ENCODE measurements around the gene OR10G6. TPM values are rescaled to one million over a fixed set of nuclear protein-coding genes. Genes with fewer than 3 reads are reported as not detected.
"Not testable (repeated sequence)": the region's sequence is repeated elsewhere in the genome, so short reads cannot be mapped to it uniquely, and the experiment has no call there.

OR10G6 gene
- polyA plus RNA-seq = not detected
- long read RNA-seq, donor 1 = 0 reads
- long read RNA-seq, donor 2 = 0 reads
- long read RNA-seq, donor 3 = 0 reads
- long read RNA-seq, donor 4 = 0 reads
- long read RNA-seq, donor 5 = 0 reads
- long read RNA-seq, donor 6 = 0 reads
- long read RNA-seq, donor 7 = 0 reads
- long read RNA-seq, donor 8 = 0 reads
- long read RNA-seq, donor 9 = 0 reads
- long read RNA-seq, donor 10 = 0 reads

- no peaks in the 10 kb centered on the region for H3K36me3 ChIP-seq (ENCODE audit: control insufficient read depth in 3 of 3, insufficient read depth in 2 of 3, low read depth in 1 of 3, low read length in 3 of 3)
- no peaks in the 10 kb centered on the region for H3K9me3 ChIP-seq (ENCODE audit: control insufficient read depth in 2 of 2, insufficient read depth in 1 of 2, low read depth in 1 of 2, low read length in 1 of 2)
- no peak within 1 kb of the TSS for H3K27ac ChIP-seq (ENCODE audit: low read depth in 1 of 3, low read length in 2 of 3)
- DNase-seq = no peak
- FAIRE-seq = no peak
- H3K4me1 ChIP-seq (ENCODE audit: control insufficient read depth in 3 of 3, insufficient read depth in 2 of 3, low read depth in 1 of 3, low read length in 2 of 3) = no peaks in the 10 kb centered on the region
- WGBS, 3 donors = 52 to 80% (median 69%) methylated on average over 1 of the region's 1 CpG
- H3K27me3 ChIP-seq (ENCODE audit: control insufficient read depth in 3 of 3, insufficient read depth in 3 of 3, low read length in 3 of 3) = no peaks in the 10 kb centered on the region
- no peak within 1 kb of the TSS for H3K4me3 ChIP-seq (ENCODE audit: low read depth in 1 of 3, low read length in 3 of 3)
Observed at GRCh38 chr11:123995119-123995518, at the start of gene OR10G6. TSS of gene OR10G6 (minus strand) at chr11:123995161. CDS start at chr11:123995161, 0 bp downstream.

GRCh38 chr11:124043420-124043819 is 48.5 kb upstream of the OR10G6 start:
- H3K36me3 ChIP-seq (ENCODE audit: control insufficient read depth in 3 of 3, insufficient read depth in 2 of 3, low read depth in 1 of 3, low read length in 3 of 3) = no peaks in the 10 kb centered on the region
- 72 to 77% (median 72%) methylated on average over 4 of the region's 4 CpGs for WGBS, 3 donors
- FAIRE-seq (no peak), DNase-seq (no peak)
- H3K4me1 ChIP-seq (ENCODE audit: control insufficient read depth in 3 of 3, insufficient read depth in 2 of 3, low read depth in 1 of 3, low read length in 2 of 3) = no peaks in the 10 kb centered on the region
- H3K4me3 ChIP-seq (ENCODE audit: low read depth in 1 of 3, low read length in 3 of 3) = no peak overlapping the region
- no peaks in the 10 kb centered on the region for H3K27me3 ChIP-seq (ENCODE audit: control insufficient read depth in 3 of 3, insufficient read depth in 3 of 3, low read length in 3 of 3)
- no peaks in the 10 kb centered on the region for H3K9me3 ChIP-seq (ENCODE audit: control insufficient read depth in 2 of 2, insufficient read depth in 1 of 2, low read depth in 1 of 2, low read length in 1 of 2)
- H3K27ac ChIP-seq (ENCODE audit: low read depth in 1 of 3, low read length in 2 of 3) = no peak overlapping the region

GRCh38 chr11:124041254-124041653 is 46.3 kb upstream of the OR10G6 start, which contains the start of gene OR10G7:
TSS of gene OR10G7 (minus strand) at chr11:124041325. CDS start at chr11:124039001, 2,324 bp downstream.
- no peak for DNase-seq
- no peak for FAIRE-seq

GRCh38 chr11:124039557-124039956 is 44.6 kb upstream of the OR10G6 start:
- WGBS, 3 donors = 81 to 85% (median 81%) methylated on average over 9 of the region's 9 CpGs
- FAIRE-seq = no peak
- Histone ChIP-seq H3K27me3 (ENCODE audit: control insufficient read depth in 3 of 3, insufficient read depth in 3 of 3, low read length in 3 of 3) (no peaks in the 10 kb centered on the region), H3K9me3 (ENCODE audit: control insufficient read depth in 2 of 2, insufficient read depth in 1 of 2, low read depth in 1 of 2, low read length in 1 of 2) (no peaks in the 10 kb centered on the region), H3K4me1 (ENCODE audit: control insufficient read depth in 3 of 3, insufficient read depth in 2 of 3, low read depth in 1 of 3, low read length in 2 of 3) (no peaks in the 10 kb centered on the region), H3K36me3 (ENCODE audit: control insufficient read depth in 3 of 3, insufficient read depth in 2 of 3, low read depth in 1 of 3, low read length in 3 of 3) (no peaks in the 10 kb centered on the region), H3K4me3 (ENCODE audit: low read depth in 1 of 3, low read length in 3 of 3) (no peak overlapping the region), H3K27ac (ENCODE audit: low read depth in 1 of 3, low read length in 2 of 3) (no peak overlapping the region)
- DNase-seq = no peak

More at GRCh38 chr11:124041254-124041653, 46.3 kb upstream of the OR10G6 start, which contains the start of gene OR10G7:
- H3K36me3 ChIP-seq (ENCODE audit: control insufficient read depth in 3 of 3, insufficient read depth in 2 of 3, low read depth in 1 of 3, low read length in 3 of 3) = no peaks in the 10 kb centered on the region
- no peaks in the 10 kb centered on the region for H3K27me3 ChIP-seq (ENCODE audit: control insufficient read depth in 3 of 3, insufficient read depth in 3 of 3, low read length in 3 of 3)
- no peak within 1 kb of the TSS for H3K4me3 ChIP-seq (ENCODE audit: low read depth in 1 of 3, low read length in 3 of 3)
- no peak within 1 kb of the TSS for H3K27ac ChIP-seq (ENCODE audit: low read depth in 1 of 3, low read length in 2 of 3)
- H3K4me1 ChIP-seq (ENCODE audit: control insufficient read depth in 3 of 3, insufficient read depth in 2 of 3, low read depth in 1 of 3, low read length in 2 of 3) = no peaks in the 10 kb centered on the region
- WGBS, 3 donors = 8 to 17% (median 9%) methylated on average over 1 of the region's 1 CpG
- no peaks in the 10 kb centered on the region for H3K9me3 ChIP-seq (ENCODE audit: control insufficient read depth in 2 of 2, insufficient read depth in 1 of 2, low read depth in 1 of 2, low read length in 1 of 2)

- H3K27me3 ChIP-seq (ENCODE audit: control insufficient read depth in 3 of 3, insufficient read depth in 3 of 3, low read length in 3 of 3) = no peaks in the 10 kb centered on the region
- 64 to 85% (median 79%) methylated on average over 1 of the region's 1 CpG for WGBS, 3 donors
- no peaks in the 10 kb centered on the region for H3K9me3 ChIP-seq (ENCODE audit: control insufficient read depth in 2 of 2, insufficient read depth in 1 of 2, low read depth in 1 of 2, low read length in 1 of 2)
- no peaks in the 10 kb centered on the region for H3K36me3 ChIP-seq (ENCODE audit: control insufficient read depth in 3 of 3, insufficient read depth in 2 of 3, low read depth in 1 of 3, low read length in 3 of 3)
- FAIRE-seq (no peak), DNase-seq (no peak)
- H3K4me3 ChIP-seq (ENCODE audit: low read depth in 1 of 3, low read length in 3 of 3) = no peak overlapping the region
- no peak overlapping the region for H3K27ac ChIP-seq (ENCODE audit: low read depth in 1 of 3, low read length in 2 of 3)
- no peaks in the 10 kb centered on the region for H3K4me1 ChIP-seq (ENCODE audit: control insufficient read depth in 3 of 3, insufficient read depth in 2 of 3, low read depth in 1 of 3, low read length in 2 of 3)
Observed at GRCh38 chr11:124036666-124037065, 41.7 kb upstream of the OR10G6 start.

- FAIRE-seq = no peak
- Histone ChIP-seq H3K4me1 (ENCODE audit: control insufficient read depth in 3 of 3, insufficient read depth in 2 of 3, low read depth in 1 of 3, low read length in 2 of 3) (no peaks in the 10 kb centered on the region), H3K27me3 (ENCODE audit: control insufficient read depth in 3 of 3, insufficient read depth in 3 of 3, low read length in 3 of 3) (no peaks in the 10 kb centered on the region), H3K36me3 (ENCODE audit: control insufficient read depth in 3 of 3, insufficient read depth in 2 of 3, low read depth in 1 of 3, low read length in 3 of 3) (no peaks in the 10 kb centered on the region), H3K9me3 (ENCODE audit: control insufficient read depth in 2 of 2, insufficient read depth in 1 of 2, low read depth in 1 of 2, low read length in 1 of 2) (no peaks in the 10 kb centered on the region), H3K27ac (ENCODE audit: low read depth in 1 of 3, low read length in 2 of 3) (no peak within 1 kb of the TSS), H3K4me3 (ENCODE audit: low read depth in 1 of 3, low read length in 3 of 3) (no peak within 1 kb of the TSS)
- WGBS, 3 donors = 57 to 69% (median 65%) methylated on average over 2 of the region's 2 CpGs
- no peak for DNase-seq
Observed at GRCh38 chr11:124026498-124026897, 31.5 kb upstream of the OR10G6 start, which contains the start of gene OR10G8. TSS of gene OR10G8 (plus strand) at chr11:124026798. CDS start at chr11:124029623, 2,825 bp downstream.

- WGBS, 3 donors = 79 to 89% (median 86%) methylated on average over 5 to 7 of the region's 9 CpGs
- not testable (repeated sequence) for H3K27ac ChIP-seq (ENCODE audit: low read depth in 1 of 3, low read length in 2 of 3); H3K4me1 ChIP-seq (ENCODE audit: control insufficient read depth in 3 of 3, insufficient read depth in 2 of 3, low read depth in 1 of 3, low read length in 2 of 3); DNase-seq; H3K4me3 ChIP-seq (ENCODE audit: low read depth in 1 of 3, low read length in 3 of 3); H3K9me3 ChIP-seq (ENCODE audit: control insufficient read depth in 2 of 2, insufficient read depth in 1 of 2, low read depth in 1 of 2, low read length in 1 of 2); H3K36me3 ChIP-seq (ENCODE audit: control insufficient read depth in 3 of 3, insufficient read depth in 2 of 3, low read depth in 1 of 3, low read length in 3 of 3); FAIRE-seq; H3K27me3 ChIP-seq (ENCODE audit: control insufficient read depth in 3 of 3, insufficient read depth in 3 of 3, low read length in 3 of 3)
Observed at GRCh38 chr11:124015837-124016236, 20.9 kb upstream of the OR10G6 start.

GRCh38 chr11:124012697-124013096 is 17.7 kb upstream of the OR10G6 start, which contains the start of gene OR10G4:
TSS of gene OR10G4 (plus strand) at chr11:124012997. CDS start at chr11:124015575, 2,578 bp downstream.
- no peak for DNase-seq
- no peaks in the 10 kb centered on the region for H3K4me1 ChIP-seq (ENCODE audit: control insufficient read depth in 3 of 3, insufficient read depth in 2 of 3, low read depth in 1 of 3, low read length in 2 of 3)
- no peaks in the 10 kb centered on the region for H3K9me3 ChIP-seq (ENCODE audit: control insufficient read depth in 2 of 2, insufficient read depth in 1 of 2, low read depth in 1 of 2, low read length in 1 of 2)
- no peak within 1 kb of the TSS for H3K27ac ChIP-seq (ENCODE audit: low read depth in 1 of 3, low read length in 2 of 3)
- H3K27me3 ChIP-seq (ENCODE audit: control insufficient read depth in 3 of 3, insufficient read depth in 3 of 3, low read length in 3 of 3) = no peaks in the 10 kb centered on the region
- FAIRE-seq = no peak
- WGBS, 3 donors = 76 to 80% (median 79%) methylated on average over 2 of the region's 2 CpGs
- H3K36me3 ChIP-seq (ENCODE audit: control insufficient read depth in 3 of 3, insufficient read depth in 2 of 3, low read depth in 1 of 3, low read length in 3 of 3) = no peaks in the 10 kb centered on the region
- H3K4me3 ChIP-seq (ENCODE audit: low read depth in 1 of 3, low read length in 3 of 3) = no peak within 1 kb of the TSS

GRCh38 chr11:123979311-123979710 is 15.7 kb downstream of the OR10G6 start:
- no peaks in the 10 kb centered on the region for H3K4me1 ChIP-seq (ENCODE audit: control insufficient read depth in 3 of 3, insufficient read depth in 2 of 3, low read depth in 1 of 3, low read length in 2 of 3)
- WGBS, 3 donors = 69 to 90% (median 85%) methylated on average over 5 of the region's 5 CpGs
- H3K27me3 ChIP-seq (ENCODE audit: control insufficient read depth in 3 of 3, insufficient read depth in 3 of 3, low read length in 3 of 3) = no peaks in the 10 kb centered on the region
- H3K9me3 ChIP-seq (ENCODE audit: control insufficient read depth in 2 of 2, insufficient read depth in 1 of 2, low read depth in 1 of 2, low read length in 1 of 2) = peaks cover 0 to 6% of the 10 kb centered on the region in 2 donors
- no peak overlapping the region for H3K27ac ChIP-seq (ENCODE audit: low read depth in 1 of 3, low read length in 2 of 3)
- no peaks in the 10 kb centered on the region for H3K36me3 ChIP-seq (ENCODE audit: control insufficient read depth in 3 of 3, insufficient read depth in 2 of 3, low read depth in 1 of 3, low read length in 3 of 3)
- DNase-seq (no peak), FAIRE-seq (no peak)
- no peak overlapping the region for H3K4me3 ChIP-seq (ENCODE audit: low read depth in 1 of 3, low read length in 3 of 3)
